Measurements from ENCODE around the gene LILRB3. TPM values are rescaled to one million over a fixed set of nuclear protein-coding genes. Genes with fewer than 3 reads are reported as not detected.

Gene LILRB3
- total and polyA plus RNA-seq, 2 of the 4 experiments (the other 2 are of a cell fraction): not detected

DNA sequence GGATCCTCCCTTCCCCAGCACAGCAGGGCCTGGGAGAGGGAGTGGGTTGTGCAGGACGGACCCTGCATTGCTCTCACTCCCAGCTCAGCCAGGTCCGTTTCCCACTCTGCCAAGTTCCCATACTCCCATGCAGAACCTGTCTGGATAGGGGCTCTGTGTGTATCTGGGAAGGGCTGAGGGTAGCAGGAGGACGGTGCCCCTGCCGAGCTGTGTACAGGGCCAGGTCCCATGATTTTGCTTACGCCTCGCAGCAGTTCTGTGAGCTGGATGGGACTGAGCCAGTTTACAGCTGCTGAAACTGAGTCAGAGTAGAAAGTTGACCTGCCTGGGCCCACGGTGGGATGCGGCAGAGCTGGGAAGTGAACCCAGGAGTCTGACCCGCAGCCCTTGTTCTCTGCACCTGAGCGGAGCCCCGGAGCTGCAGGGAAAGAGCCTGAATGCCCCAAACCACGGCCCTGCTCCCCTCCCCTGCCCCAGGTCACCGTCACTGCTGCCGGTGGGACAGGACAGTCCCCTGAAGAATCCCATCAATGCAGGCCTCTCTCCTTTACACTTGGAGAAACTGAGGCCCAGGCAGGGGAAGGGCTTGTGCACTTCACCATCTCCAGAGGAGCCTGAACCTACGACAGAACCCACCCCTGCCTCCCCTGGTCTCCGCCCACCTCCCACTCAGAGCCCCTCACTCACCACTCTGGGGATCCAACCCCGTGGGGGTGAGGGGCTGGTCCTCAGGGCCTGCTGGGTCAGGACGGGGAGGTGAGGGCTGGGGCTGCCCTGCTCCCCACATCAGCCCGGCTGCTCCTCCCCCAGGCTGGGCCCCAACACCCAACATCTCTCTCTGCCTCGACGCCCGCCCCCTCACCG lies 30.8 kb upstream of the LILRB3 start (continued):
- no peak for TF ChIP-seq RCOR1 (IDR thresholded peaks at IDR 0.05; ENCODE audit: insufficient replicate concordance, low read length)

DNA sequence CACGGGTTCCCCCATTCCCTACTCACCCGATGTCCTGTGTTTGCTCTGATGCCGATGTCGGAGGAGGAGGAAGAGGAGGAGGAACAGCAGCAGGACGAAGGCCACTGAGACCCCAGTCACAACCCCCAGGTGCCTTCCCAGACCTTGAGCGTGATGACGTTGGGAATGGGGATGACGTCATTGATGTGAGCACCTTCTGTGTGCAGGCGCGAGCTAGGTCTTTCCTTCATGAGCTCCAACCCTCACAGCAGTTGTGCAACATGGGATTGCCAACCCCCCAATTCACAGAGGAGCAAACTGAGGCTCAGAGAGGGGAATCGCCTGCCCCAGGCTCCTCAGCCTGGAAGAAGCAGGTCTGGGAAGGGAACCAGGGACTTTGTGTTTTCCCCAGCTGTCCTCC lies 30.0 kb upstream of the LILRB3 start:
- no peak overlapping the region for H3K4ac ChIP-seq (ENCODE audit: low read depth, low read length)
- H4K5ac ChIP-seq (ENCODE audit: low read depth, low read length): no peak overlapping the region
- H3K79me1 ChIP-seq (ENCODE audit: low read depth in 1 of 2, low read length in 2 of 2): no peaks in the 10 kb centered on the region
- H2BK20ac ChIP-seq (ENCODE audit: low read depth, low read length): no peak overlapping the region
- intact Hi-C loops (cut with micrococcal nuclease) (no loop called here), dilution Hi-C loops (cut with HindIII; ENCODE audit: low sequenced_read_pairs, unreplicated experiment) (no loop called here), in situ Hi-C loops (cut with MboI; ENCODE audit: low sequenced_read_pairs) (no loop called here)
- no peak overlapping the region for H2AK5ac ChIP-seq (ENCODE audit: low read depth, low read length)
- no TSS peak for BruUV-seq (replicated peaks)
- H3K27me3 ChIP-seq (ENCODE audit: control insufficient read depth, insufficient read depth, low read length): peaks cover 16% of the 10 kb centered on the region
- no peak overlapping the region for H4K8ac ChIP-seq (ENCODE audit: low read depth in 2 of 2, low read length in 2 of 2)
- no peak overlapping the region for H2BK15ac ChIP-seq (ENCODE audit: low read depth, low read length)
- H3K56ac ChIP-seq (ENCODE audit: extremely low read depth, insufficient read depth, low read length): no peak overlapping the region
- H3K4me2 ChIP-seq (ENCODE audit: low read depth, low read length): no peak overlapping the region
- no peak overlapping the region for H3K27ac ChIP-seq (ENCODE audit: insufficient read depth, low read length)
- H3K18ac ChIP-seq (ENCODE audit: low read depth, low read length): no peak overlapping the region
- no peak overlapping the region for H3K14ac ChIP-seq (replicated peaks; ENCODE audit: low read depth, low read length)
- no peak overlapping the region for H2BK120ac ChIP-seq (ENCODE audit: low read depth, low read length)
- H2AK9ac ChIP-seq (replicated peaks; ENCODE audit: low read depth, low read length, poor library complexity): no peak overlapping the region
- H2BK5ac ChIP-seq (ENCODE audit: low read depth, low read length, poor library complexity, severe bottlenecking): no peak overlapping the region
- POLR2A ChIA-PET (ENCODE audit: unreplicated experiment): no interaction called here
- no peaks in the 10 kb centered on the region for H3K9me1 ChIP-seq (ENCODE audit: insufficient read depth, low read length)
- TF ChIP-seq MAFK (IDR thresholded peaks at IDR 0.05; ENCODE audit: low read depth, low read length): no peak
- TF ChIP-seq MAZ (IDR thresholded peaks at IDR 0.05; ENCODE audit: borderline replicate concordance, low read depth, low read length): no peak
- no peak for TF ChIP-seq CHD1 (IDR thresholded peaks at IDR 0.05; ENCODE audit: low read depth, low read length)
- no peak for TF ChIP-seq POLR2A (IDR thresholded peaks at IDR 0.05; ENCODE audit: low read depth, low read length)
- WGBS, 2 experiments (ENCODE audit: extremely low coverage in 2 of 2, insufficient read length in 1 of 2): no CpG with 5 or more reads among the region's 11 CpGs
- no peak for ATAC-seq (ENCODE audit: low read depth)
- no peaks in the 10 kb centered on the region for H3K4me1 ChIP-seq (ENCODE audit: control insufficient read depth, insufficient read depth, low read length)
- no peaks in the 10 kb centered on the region for H3K36me3 ChIP-seq (ENCODE audit: control insufficient read depth, insufficient read depth, low read length)
- no peak for DNase-seq
- H2AFZ ChIP-seq (replicated peaks; ENCODE audit: low read length, poor library complexity): no peak overlapping the region
- H4K91ac ChIP-seq (ENCODE audit: insufficient read depth, low read depth, low read length): no peak overlapping the region
- H3K23ac ChIP-seq (ENCODE audit: low read depth, low read length): no peak overlapping the region
- H4K20me1 ChIP-seq (ENCODE audit: insufficient read depth, low read length): no peaks in the 10 kb centered on the region
- no peaks in the 10 kb centered on the region for H3K9me3 ChIP-seq (ENCODE audit: control insufficient read depth, insufficient read depth, low read length)
- no peak overlapping the region for H3K4me3 ChIP-seq (ENCODE audit: insufficient read depth, low read depth, low read length)
- H3K9ac ChIP-seq (ENCODE audit: low read depth, low read length): no peak overlapping the region
- CTCF ChIA-PET: no interaction called here
